K562 (cell line): Measurements from ENCODE around the gene FAAP24. TPM values are rescaled to one million over a fixed set of nuclear protein-coding genes. Genes with fewer than 3 reads are reported as not detected.
A peak's percentile ranks its signal among the peaks of the same experiment; 100 is the strongest.

Source experiments
- ARID1B ChIP-seq: fragments of 450-650 bp; IDR thresholded peaks from 2 replicates; pipeline ENCODE4 v1.6.1; 2016; ENCODE audit warnings: antibody characterized with exemption, mild to moderate bottlenecking, inconsistent platforms
- ASH1L ChIP-seq: fragments of 450-650 bp; IDR thresholded peaks from 2 replicates; pipeline ENCODE4 v1.6.1; 2018; ENCODE audit warnings: borderline replicate concordance, mild to moderate bottlenecking, low read depth; ENCODE audit not compliant: partially characterized antibody
- BCOR ChIP-seq: fragments of 450-650 bp; IDR thresholded peaks from 2 replicates; pipeline ENCODE4 v1.6.1; 2016
- ESRRB ChIP-seq: fragments of 250-450 bp; sonication (Bioruptor Pico); IDR thresholded peaks from 2 replicates; pipeline ENCODE4 v1.5.0; 2020; ENCODE audit warnings: mild to moderate bottlenecking, moderate library complexity, borderline replicate concordance
- HDAC6 ChIP-seq: IDR thresholded peaks from 2 replicates; pipeline ENCODE4 v1.6.1; 2012; ENCODE audit warnings: low read depth, mild to moderate bottlenecking, control low read depth, inconsistent platforms, low read length, moderate library complexity
- IFI16 ChIP-seq: fragments of 250-450 bp; sonication (Bioruptor Pico); IDR thresholded peaks from 2 replicates; pipeline ENCODE4 v2.1.2; 2022; ENCODE audit warnings: mild to moderate bottlenecking, inconsistent platforms
- MBD2 ChIP-seq: sonication (generic); IDR thresholded peaks from 2 replicates; pipeline ENCODE4 v1.6.1; 2016; ENCODE audit warnings: low read depth, borderline replicate concordance
- NFIX ChIP-seq: fragments of 250-450 bp; sonication (Bioruptor Pico); IDR thresholded peaks from 2 replicates; pipeline ENCODE4 v1.4.0; 2020; ENCODE audit warnings: low read depth, mild to moderate bottlenecking, moderate library complexity
- POU5F1 ChIP-seq: fragments of 150-350 bp; IDR thresholded peaks from 2 replicates; pipeline ENCODE4 v1.6.1; 2014; ENCODE audit warnings: borderline replicate concordance, low read length, low read depth, mild to moderate bottlenecking; ENCODE audit not compliant: partially characterized antibody
- SIX5 ChIP-seq, 2 experiments: IDR thresholded peaks; 2 replicates each; pipeline ENCODE4 v1.6.1; 2011; ENCODE audit warnings: low read length in 2 of 2, borderline replicate concordance in 1 of 2, low read depth in 1 of 2, mild to moderate bottlenecking in 1 of 2, moderate library complexity in 1 of 2; ENCODE audit not compliant: insufficient read depth in 1 of 2
- SMAD1 ChIP-seq: fragments of 150-350 bp; IDR thresholded peaks from 2 replicates; pipeline ENCODE4 v1.6.1; 2014; ENCODE audit warnings: low read length, low read depth; ENCODE audit not compliant: partially characterized antibody
- ZFPM2 ChIP-seq: fragments of 250-450 bp; sonication (Bioruptor Pico); IDR thresholded peaks from 2 replicates; pipeline ENCODE4 v1.5.1; 2022; ENCODE audit warnings: mild to moderate bottlenecking
- ZKSCAN3 ChIP-seq: fragments of 250-450 bp; sonication (Bioruptor Pico); IDR thresholded peaks from 2 replicates; pipeline ENCODE4 v1.4.0; 2020
- ZNF165 ChIP-seq: fragments of 250-450 bp; sonication (Bioruptor Pico); IDR thresholded peaks from 2 replicates; pipeline ENCODE4 v1.4.0; 2020; ENCODE audit warnings: borderline replicate concordance
- ZNF224 ChIP-seq: sonication (generic); formaldehyde crosslinking; IDR thresholded peaks from 2 replicates; pipeline ENCODE4 v1.8.0; 2022; ENCODE audit warnings: mild to moderate bottlenecking, missing genetic modification reagents
- ZNF586 ChIP-seq: fragments of 450-650 bp; formaldehyde crosslinking; conservative IDR thresholded peaks from 2 replicates; pipeline ENCODE4 v1.4.0; 2020; ENCODE audit warnings: mild to moderate bottlenecking, moderate library complexity
- ZNF707 ChIP-seq: fragments of 250-450 bp; sonication (Bioruptor Pico); conservative IDR thresholded peaks from 2 replicates; pipeline ENCODE4 v1.8.0; 2022; ENCODE audit warnings: inconsistent platforms, mild to moderate bottlenecking, moderate library complexity
- polyA plus RNA-seq, 8 experiments: library from polyadenylated mRNA; depleted of rRNA in 4 of 8; stranded (reverse) in 5 of 8; unstranded in 3 of 8; fragments of >200 nt; fragmentation: Nextera tagmentation in 2 of 8; fragmentation: Illumina TruSeq in 1 of 8; extraction: Ambion mirVana in 2 of 8; extraction: Trizol in 1 of 8; gene quantifications; 2 replicates each; pipeline versions ENCODE4 v1.2.1 to v1.2.3, GENCODE V29; 2011 to 2014; ENCODE audit warnings: inconsistent platforms in 1 of 8, missing spikeins in 1 of 8
- total RNA-seq, 7 experiments: library from RNA; depleted of rRNA in 6 of 7; stranded (reverse); fragments of >200 nt in 6 of 7; fragmentation: Illumina TruSeq in 2 of 7; extraction: Trizol in 2 of 7; gene quantifications; 2 replicates each; pipeline versions ENCODE4 v1.2.1 to v1.2.3, GENCODE V29; 2011 to 2021; ENCODE audit warnings: low replicate concordance in 1 of 7
- TF ChIP-seq, protein P1 (sequence below): fragments of 450-650 bp; IDR thresholded peaks from 2 replicates; pipeline ENCODE4 v1.6.1; 2016

The FAAP24 gene
- total and polyA plus RNA-seq, 9 of the 15 experiments (the other 6 are each of a cell fraction or from before 2014, with no cell fraction given), result 4.6 to 21.6 (median 8.2) TPM

DNA sequence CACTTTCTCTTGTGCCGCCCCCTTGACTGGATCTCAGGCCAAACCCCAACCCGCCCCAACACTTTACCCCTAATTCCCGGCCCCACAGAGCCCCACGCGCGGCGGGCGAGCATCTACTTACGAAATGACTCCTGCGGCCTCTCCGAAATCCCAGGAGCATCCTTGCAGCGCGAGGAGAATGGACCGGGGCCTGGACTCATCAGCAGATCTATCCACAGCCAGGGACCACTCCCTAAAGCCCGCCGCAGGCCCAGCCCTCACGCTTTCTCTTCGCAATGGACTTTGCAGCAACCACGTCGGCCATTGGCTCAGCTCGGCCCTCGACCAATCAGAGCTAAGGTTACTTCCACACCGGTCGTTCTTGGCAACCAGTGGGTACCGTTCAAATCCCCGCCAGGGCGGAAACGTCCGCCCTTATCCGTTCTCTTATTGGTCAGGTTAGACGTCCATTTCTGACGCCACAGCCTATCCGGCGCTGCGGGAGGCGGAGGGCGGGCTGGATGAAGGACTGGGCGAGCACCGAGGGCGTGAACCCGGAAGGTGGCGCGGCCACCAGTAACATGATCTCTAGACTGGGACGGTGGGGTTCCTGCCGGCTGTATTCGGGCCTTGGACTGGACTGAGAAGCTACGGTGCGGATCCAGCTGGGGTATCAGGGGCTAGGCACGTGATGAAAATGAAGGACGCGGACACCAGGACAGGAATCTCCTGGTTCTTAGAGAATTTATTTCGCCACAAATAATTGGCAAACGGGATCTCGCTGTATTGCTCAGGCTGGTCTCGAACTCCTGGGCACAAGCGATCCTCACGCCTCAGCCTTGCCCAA, at the start of gene FAAP24, which contains the start of gene CEP89 (continued):
- no peak for TF ChIP-seq ZNF586 (CRISPR knock-in tag)
- TF ChIP-seq ZFPM2, result no peak
- no peak; a peak in 1 of 4 replicates for TF ChIP-seq SIX5 (IDR thresholded peaks at IDR 0.05; ENCODE audit: borderline replicate concordance in 1 of 2, insufficient read depth in 1 of 2, low read depth in 1 of 2, low read length in 2 of 2)
- no peak for TF ChIP-seq IFI16 (CRISPR knock-in tag)
- peak; percentile 99 for TF ChIP-seq MBD2
- TF ChIP-seq, protein P1, sequence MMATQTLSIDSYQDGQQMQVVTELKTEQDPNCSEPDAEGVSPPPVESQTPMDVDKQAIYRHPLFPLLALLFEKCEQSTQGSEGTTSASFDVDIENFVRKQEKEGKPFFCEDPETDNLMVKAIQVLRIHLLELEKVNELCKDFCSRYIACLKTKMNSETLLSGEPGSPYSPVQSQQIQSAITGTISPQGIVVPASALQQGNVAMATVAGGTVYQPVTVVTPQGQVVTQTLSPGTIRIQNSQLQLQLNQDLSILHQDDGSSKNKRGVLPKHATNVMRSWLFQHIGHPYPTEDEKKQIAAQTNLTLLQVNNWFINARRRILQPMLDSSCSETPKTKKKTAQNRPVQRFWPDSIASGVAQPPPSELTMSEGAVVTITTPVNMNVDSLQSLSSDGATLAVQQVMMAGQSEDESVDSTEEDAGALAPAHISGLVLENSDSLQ, result peak; percentile 99
- no peak for TF ChIP-seq POU5F1
- TF ChIP-seq BCOR, result no peak
- no peak for TF ChIP-seq HDAC6
- no peak for TF ChIP-seq ZKSCAN3 (CRISPR knock-in tag)
- TF ChIP-seq ZNF165 (CRISPR knock-in tag), result no peak
- no peak for TF ChIP-seq NFIX (CRISPR knock-in tag)
- no peak for TF ChIP-seq ZNF224 (CRISPR knock-in tag)
- peak; percentile 98 for TF ChIP-seq ASH1L
- no peak for TF ChIP-seq ESRRB
- peak; percentile 7 for TF ChIP-seq SMAD1
- no peak for TF ChIP-seq ARID1B
- TF ChIP-seq ZNF707 (CRISPR knock-in tag), result no peak
